Uterus (tissue), 2 donors: ENCODE results near the gene GUCY2F.

Experiments used
- POLR2A ChIP-seq, 2 donors: fragments of 450-650 bp; IDR thresholded peaks; one replicate each; pipeline ENCODE4 v1.6.1; 2016; ENCODE audit warnings: antibody characterized with exemption in 2 of 2, mild to moderate bottlenecking in 1 of 2, moderate library complexity in 1 of 2
- TF ChIP-seq, protein P1 (sequence below), 4 experiments: fragments of 200-600 bp in 2 of 4; fragments of 450-650 bp in 2 of 4; sonication (generic) in 2 of 4; IDR thresholded peaks; one replicate each; pipeline ENCODE4 v1.5.1; 2016 to 2019; ENCODE audit warnings: antibody characterized with exemption in 4 of 4, mild to moderate bottlenecking in 2 of 4, moderate library complexity in 1 of 4

DNA sequence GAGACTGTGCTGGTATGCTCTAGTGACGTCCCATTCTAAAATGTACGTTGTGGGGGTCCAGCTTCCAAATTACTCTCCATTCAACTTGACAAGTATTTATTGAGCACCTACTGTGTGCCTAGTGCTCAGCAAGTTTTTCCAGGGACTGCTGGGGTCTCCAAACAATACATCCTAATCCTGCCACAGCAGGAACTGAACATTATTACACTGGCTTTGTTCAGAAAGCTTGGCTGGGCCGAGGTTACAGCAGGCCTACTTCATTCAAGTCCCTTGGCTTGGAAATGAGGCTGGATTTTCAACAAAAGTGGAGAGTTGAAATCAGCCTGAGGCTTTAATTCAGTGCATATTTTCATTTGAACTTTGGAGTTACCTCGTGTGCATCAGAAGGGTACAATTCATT, 78.0 kb downstream of the GUCY2F start:
- TF ChIP-seq, protein P1, sequence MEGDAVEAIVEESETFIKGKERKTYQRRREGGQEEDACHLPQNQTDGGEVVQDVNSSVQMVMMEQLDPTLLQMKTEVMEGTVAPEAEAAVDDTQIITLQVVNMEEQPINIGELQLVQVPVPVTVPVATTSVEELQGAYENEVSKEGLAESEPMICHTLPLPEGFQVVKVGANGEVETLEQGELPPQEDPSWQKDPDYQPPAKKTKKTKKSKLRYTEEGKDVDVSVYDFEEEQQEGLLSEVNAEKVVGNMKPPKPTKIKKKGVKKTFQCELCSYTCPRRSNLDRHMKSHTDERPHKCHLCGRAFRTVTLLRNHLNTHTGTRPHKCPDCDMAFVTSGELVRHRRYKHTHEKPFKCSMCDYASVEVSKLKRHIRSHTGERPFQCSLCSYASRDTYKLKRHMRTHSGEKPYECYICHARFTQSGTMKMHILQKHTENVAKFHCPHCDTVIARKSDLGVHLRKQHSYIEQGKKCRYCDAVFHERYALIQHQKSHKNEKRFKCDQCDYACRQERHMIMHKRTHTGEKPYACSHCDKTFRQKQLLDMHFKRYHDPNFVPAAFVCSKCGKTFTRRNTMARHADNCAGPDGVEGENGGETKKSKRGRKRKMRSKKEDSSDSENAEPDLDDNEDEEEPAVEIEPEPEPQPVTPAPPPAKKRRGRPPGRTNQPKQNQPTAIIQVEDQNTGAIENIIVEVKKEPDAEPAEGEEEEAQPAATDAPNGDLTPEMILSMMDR (IDR thresholded peaks at IDR 0.05), result no peak
- TF ChIP-seq POLR2A (IDR thresholded peaks at IDR 0.05), result no peak
